Keratinocyte (primary cell): Measurements from ENCODE around the gene ARHGAP15.

ENCODE experiments used
- CTCF ChIP-seq, 3 experiments: IDR thresholded peaks in 1 of 3; conservative IDR thresholded peaks in 1 of 3; optimal IDR thresholded peaks in 1 of 3; 2 replicates in 2 of 3; 3 replicates in 1 of 3; pipeline versions ENCODE3 to v1.5.1; 2011; ENCODE audit warnings: low read length in 3 of 3, mild to moderate bottlenecking in 3 of 3, moderate library complexity in 2 of 3, control low read depth in 1 of 3, inconsistent platforms in 1 of 3; ENCODE audit not compliant: insufficient read depth in 2 of 3; ENCODE audit errors: extremely low read depth in 1 of 3
- EZH2 ChIP-seq: IDR thresholded peaks from one replicate; pipeline ENCODE4 v1.6.1; 2012; ENCODE audit warnings: inconsistent platforms, mild to moderate bottlenecking, low read length, moderate library complexity

- TF ChIP-seq CTCF (optimal IDR thresholded peaks at IDR 0.05 in 1 of 3, IDR thresholded peaks at IDR 0.05 in 1 of 3, conservative IDR thresholded peaks at IDR 0.05 in 1 of 3; ENCODE audit: extremely low read depth in 1 of 3, insufficient read depth in 2 of 3, low read length in 3 of 3) (no peak), EZH2 (no peak)
These were observed 357.8 kb downstream of the ARHGAP15 start for GRCh38 chr2:143486976-143487375.
